ENCODE data around the gene ADGRL3.

ADGRL3 gene

DNA sequence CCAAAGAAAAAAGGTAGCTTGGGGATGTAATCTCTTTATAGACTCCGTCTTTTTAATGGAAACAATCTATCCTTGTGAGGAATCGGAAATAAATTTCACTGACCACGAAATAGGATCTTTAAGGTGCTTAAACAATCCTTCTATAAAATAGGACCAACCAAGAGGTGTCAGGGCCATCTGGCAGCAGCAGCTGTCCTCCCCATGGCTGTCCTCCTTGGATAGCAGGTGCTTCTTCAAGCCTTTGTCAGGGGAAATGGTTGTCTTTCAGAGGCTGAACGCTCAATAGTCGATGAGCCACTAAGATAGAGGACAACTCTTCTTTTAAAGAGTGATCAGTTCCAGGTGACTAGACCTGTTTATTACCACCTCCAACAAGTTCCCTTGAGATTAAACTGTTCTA lies 231.0 kb downstream of the ADGRL3 start:
- no peak for DNase-seq

- no peak for DNase-seq
Observed at GRCh38 chr4:61437923-61438322, 237.8 kb downstream of the ADGRL3 start.

DNA sequence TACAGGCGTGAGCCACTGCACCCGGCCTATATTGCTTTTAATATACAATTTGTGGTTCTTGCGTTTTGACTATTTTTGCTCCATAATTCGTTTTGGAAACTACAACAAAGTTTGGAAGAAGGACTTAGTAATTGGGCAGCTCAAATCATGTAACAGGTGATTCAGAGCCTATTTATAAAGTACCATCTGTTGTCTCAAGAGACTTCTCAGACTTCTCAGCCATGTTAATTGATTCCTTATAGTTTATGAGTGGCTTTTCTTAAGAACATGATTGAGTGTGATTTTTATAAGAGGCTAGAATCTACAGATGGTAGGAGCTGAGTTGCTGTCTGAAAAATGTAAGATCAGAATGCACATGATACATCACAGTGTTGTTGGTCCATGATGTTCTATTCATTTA lies 240.2 kb downstream of the ADGRL3 start:
- DNase-seq, result no peak

- DNase-seq, result no peak
Observed at GRCh38 chr4:61442936-61443335, 242.8 kb downstream of the ADGRL3 start.

DNA sequence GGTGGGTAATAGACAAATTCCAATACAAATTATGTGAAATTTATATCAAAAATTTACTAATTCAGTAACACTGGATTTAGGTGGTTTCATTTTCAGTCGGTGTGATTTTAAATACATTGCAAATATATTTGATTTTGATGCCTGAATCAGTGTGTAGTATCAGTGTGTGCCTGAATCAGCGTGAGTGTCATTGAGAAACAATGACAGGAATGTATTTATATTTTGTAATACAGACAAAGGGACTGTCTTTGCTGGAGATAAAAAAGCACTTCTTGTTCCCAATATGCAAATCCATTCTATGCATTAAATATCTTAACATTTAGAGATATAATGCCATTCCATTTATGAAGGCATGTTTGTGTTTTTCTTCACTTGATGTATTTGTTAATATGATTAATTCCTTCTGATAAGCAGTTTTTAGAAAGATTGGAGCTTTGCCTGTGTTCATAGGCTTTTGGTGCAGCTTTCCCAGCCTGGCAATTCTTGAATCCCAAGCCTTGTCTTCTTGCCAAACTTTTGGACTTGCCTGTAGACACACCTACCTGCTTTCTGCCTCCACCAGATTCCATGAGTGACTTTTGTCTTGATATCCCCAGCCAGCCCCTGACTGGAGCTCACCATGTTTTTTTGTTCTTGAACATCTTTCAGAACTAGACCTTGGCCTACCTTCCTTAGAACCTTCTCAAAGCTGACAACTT lies 243.8 kb downstream of the ADGRL3 start:
- no peak for DNase-seq

- peak; percentile 84 for DNase-seq
Observed at GRCh38 chr4:61445374-61446063, 245.4 kb downstream of the ADGRL3 start.

GRCh38 chr4:61446941-61447340 lies 246.8 kb downstream of the ADGRL3 start:
- DNase-seq, result no peak

GRCh38 chr4:61447918-61448317 lies 247.8 kb downstream of the ADGRL3 start:
- DNase-seq, result no peak

DNA sequence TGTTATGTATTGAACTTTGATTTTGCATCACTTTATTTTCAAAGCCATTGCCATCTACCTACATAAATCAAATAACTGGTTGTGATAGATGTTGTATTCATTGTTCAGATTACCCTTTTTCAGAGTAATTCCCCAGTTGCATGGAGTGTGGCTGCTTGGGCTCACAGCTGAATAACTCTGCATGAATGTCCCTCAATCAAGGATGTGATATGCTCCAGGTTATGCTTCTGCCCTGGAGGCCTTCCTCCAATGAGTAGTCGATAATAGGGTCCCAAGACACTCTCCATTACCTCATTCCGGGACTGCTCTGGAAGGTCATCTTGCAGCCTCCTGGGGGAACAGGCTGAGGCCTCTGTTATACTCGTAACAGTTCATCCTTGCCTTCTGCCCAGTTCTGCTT lies 251.8 kb downstream of the ADGRL3 start:
- DNase-seq, result no peak

DNA sequence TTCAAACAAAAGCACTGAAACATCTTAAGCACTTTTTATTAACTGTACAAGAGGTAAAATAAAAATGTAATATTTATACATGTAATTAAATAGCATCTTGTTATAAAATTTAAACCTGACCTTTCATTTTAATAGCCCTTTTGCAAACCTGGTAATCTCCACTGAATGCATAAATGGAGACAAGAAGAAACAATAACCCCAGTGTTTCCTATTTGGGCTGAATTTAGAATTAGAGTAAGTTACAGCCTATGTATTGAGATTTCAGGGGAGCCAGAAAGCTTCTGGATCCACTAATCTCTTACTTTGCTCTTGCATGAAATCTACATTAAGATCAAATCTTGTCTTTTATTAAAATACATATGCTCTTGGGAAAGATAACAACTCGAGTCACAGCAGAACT lies 261.8 kb downstream of the ADGRL3 start:
- DNase-seq, result no peak

DNA sequence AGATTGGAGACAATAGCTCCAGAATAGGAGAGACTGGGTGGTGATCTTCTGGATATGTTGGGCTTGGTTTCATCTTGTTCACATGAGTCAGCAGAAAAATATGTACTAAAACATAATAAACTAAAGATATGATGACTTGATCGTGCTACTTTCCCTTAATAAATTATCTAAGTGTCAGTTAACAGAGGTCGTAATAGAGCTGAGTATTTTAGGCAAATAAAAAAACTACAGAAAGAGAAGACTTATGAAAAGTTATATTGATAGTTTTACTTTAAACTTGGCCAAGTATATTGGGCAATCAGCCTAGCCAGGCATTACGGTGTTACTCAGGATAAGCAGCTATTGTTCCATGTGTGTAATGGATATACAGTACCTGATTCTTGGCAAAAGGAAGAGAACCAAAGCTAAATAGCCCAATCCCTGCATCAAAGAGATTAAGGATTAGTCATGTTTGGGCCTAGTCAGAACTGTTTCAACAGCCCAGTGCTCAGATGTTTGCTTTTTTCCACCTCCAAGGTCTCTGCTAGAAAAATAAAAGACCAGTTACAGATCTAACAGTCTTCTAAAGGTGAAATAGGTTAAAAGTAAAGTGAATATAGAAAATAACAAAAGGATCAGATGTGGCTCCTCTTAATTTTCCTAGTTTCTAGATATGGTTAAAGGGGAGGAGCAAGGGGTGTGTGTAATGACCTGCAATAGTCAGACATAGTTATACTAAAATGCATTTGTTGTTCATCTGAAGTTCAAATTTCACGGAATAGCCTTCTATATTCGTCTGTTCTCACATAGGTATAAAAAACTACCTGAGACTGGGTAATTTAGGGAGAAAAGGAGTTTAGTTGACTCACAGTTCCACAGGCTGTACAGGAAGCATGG lies 262.6 kb downstream of the ADGRL3 start:
- DNase-seq, result no peak

DNA sequence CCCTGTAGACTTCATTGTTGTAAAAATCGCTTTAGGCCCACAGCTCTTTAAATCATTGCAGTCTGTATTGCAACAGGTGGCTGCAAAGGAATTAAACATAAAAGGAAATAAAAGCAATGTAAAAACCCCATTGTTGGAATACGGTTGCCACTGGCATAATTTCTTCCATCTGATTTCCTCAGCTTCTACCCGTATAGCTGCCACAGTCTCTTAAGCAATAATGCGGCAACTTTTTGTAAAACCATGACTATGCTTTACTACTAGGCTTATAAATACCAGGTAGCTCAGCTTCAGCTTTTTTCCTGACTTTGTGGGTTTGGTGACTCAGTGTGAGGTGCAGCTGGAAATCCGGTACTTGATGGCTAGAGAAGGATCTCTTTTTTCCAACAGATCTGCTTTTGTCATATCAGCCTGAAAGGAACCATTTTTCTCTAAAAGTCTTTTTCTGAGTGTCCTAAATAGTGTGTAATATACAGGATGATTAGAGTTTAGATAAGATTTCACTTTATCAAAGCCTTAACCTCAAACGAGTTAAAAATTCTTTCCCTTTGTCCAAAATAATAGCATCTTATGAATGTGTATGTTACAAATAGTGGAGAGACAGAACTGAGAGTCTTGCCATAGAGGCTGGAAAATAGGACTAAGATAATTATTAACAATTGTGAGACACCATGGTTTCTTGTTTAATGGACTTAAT lies 268.0 kb downstream of the ADGRL3 start:
- no peak for DNase-seq

DNA sequence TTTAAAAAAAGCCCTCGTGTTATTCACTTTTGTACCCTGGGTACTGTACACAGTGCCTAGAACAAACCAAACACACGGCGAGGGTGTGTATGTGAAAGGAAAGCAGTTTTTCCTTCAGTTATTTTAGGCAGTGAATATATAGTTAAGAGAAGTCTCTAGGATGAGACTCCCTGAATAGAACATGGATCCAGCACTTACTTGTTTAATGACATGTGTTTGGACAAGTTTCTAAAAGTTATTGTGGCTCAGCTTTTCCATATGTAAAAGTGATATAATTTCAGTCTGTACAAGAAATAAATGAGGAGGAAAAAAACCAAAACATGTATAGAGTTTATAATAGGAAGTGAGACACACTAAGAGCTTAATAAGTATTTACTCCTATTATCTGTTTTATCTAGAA lies 273.2 kb downstream of the ADGRL3 start:
- no peak for DNase-seq

DNA sequence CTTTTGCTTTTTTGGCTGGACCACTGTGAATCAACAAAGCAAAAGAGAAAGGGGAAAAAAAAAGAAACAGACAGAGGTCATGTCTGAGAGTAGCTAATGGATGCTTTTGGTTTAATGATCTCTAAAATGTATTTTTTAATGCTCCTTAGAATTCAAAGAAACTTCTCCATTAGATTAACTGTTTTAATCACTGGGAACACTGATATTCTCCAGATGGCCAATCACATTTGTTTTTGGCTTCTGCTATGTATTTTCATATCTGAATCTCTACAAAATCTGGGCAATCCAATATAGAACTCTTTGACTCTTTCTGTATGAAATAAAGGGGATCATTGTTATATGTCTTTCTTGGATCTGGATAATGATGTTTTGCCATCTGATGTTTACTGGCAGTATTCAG lies 278.2 kb downstream of the ADGRL3 start:
- DNase-seq, result no peak

DNA sequence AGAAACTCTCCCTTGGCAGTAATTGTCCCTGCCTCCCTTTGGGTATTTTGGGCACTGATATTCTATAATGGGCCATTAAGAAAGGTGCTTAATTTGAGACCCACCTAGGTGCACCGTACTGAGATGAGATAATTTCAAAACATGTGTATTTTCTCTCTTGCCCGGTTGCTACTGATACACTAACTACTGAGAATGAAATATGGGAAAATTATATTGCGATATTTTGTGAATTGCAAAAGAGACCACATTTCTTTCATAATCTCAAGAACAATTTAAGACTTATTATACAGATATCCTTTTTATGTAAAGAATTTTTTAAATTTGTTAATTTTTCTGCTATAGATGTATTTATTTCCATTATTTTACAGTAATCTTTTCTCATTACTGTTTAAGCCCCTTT lies 284.9 kb downstream of the ADGRL3 start:
- DNase-seq, result no peak

GRCh38 chr4:61489927-61490326 lies 289.8 kb downstream of the ADGRL3 start:
- DNase-seq, result no peak

DNA sequence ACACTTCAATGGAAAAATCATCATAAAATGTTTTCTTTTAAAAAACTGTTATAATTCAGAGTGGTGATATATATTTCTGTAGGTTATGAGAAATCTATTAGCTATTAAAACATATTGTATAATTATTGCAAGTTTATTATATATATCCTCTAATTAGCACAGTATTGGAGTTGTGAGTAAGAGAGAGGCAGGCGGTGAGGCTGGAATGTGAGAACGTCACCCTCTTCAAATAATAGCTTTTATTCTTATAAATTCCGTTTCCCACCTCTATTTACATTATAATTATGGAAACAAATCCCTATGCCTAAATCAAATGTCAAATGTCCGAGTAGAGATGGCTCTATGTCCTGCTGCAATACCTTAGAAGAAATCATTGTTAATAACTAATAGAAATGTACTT lies 292.9 kb downstream of the ADGRL3 start:
- DNase-seq, result no peak

- no peak for DNase-seq
Observed at GRCh38 chr4:61493470-61493869, 293.3 kb downstream of the ADGRL3 start.

DNA sequence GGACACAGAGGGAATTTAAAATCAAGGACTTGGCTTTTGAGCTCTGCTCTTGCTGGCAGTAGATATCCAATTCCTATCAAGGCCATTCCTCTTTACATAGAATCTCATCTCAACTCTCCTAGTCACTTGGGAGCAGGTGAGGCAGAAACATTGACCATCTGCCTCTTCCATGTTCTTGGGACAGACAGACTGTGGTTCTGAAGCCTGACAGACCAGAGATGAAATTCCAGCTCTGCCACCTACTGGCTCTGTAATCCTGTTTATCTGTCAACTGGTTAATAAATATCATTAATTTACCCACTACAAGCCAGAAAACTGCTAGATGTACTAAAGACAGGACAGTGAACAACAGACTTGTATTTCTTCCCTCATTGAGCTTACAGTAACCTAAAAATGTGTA lies 300.8 kb downstream of the ADGRL3 start:
- DNase-seq, result no peak

DNA sequence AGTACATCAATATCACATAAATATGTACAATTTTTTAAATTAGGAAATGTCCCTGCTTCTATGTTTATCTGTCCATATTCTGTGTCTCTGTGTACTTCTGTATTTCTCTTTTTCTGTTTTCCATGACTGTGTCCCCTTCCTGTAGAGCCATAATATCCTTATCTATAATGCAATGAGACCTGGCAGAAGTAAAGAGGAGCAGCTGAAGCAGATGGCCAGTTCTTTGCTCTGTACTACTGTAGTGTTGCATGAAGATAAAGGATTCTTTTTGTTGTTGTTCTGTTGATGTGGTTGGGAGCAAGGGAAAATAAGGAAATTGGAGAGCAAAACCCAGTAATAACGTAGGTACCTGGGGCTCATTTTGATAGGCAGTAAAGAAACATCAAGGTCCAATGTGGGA lies 301.7 kb downstream of the ADGRL3 start:
- DNase-seq, result no peak

DNA sequence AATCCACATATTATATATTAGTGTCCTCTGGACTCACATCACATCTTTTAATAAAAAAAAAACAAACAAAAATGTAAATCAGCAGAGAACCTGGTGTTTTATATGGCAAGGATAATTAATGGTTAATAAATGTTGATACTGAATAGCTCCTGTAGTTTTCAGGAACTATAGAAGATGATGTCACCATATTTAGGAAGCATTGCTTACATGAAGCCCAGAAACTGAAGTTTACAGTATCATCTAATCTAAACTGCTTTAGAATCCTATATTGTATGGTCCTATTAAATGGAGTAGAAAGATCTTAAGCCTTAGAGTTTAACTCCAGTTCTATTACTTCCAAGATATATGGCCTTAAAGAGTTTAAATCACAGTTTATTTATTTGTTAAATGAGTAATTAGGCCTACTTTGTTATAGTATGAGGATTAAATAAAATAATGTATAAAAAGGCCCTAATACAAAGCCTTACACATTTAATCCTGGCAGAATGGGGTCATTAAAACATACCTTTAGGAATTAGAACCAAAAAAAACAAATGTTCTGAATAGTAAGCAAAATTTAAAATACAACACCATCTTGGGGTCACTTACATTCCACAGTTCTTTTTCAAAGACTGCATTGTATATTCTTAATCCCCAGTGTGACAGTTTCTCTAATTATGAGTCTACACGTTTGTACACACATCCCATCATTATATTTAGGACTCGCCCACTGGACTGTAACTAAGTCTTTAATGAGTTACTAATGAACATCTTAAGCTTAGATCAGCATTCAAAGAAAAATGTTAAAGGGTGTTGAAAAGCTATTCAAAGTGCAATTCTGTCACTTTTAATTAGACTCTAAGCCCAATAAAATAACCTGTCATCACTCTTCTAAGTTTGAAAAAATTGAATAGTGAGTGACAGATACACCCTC lies 305.9 kb downstream of the ADGRL3 start:
- DNase-seq, result no peak

- no peak for DNase-seq
Observed at GRCh38 chr4:61507091-61507490, 307.0 kb downstream of the ADGRL3 start.
